ENCODE measurements around the gene TCAF1. TPM values are rescaled to one million over a fixed set of nuclear protein-coding genes. Genes with fewer than 3 reads are reported as not detected.

Gene TCAF1
- polyA plus RNA-seq, 1 donor from 2014 or later: 172 TPM

- Histone ChIP-seq H3K9me2 (ENCODE audit: insufficient read depth, low read length) (no peaks in the 10 kb centered on the region), H3K27me3 (ENCODE audit: insufficient read depth, low read depth, low read length) (no peaks in the 10 kb centered on the region), H3F3A (ENCODE audit: insufficient read depth, low read length, poor library complexity, severe bottlenecking) (no peaks in the 10 kb centered on the region), H3K79me2 (replicated peaks; ENCODE audit: insufficient read depth, low read length) (no peaks in the 10 kb centered on the region), H3K9ac (ENCODE audit: low read length) (no peak overlapping the region), H3K4me2 (ENCODE audit: low read length) (no peak overlapping the region), H4K20me1 (ENCODE audit: insufficient read depth) (no peaks in the 10 kb centered on the region), H3K36me3 (ENCODE audit: insufficient read depth, low read length) (no peaks in the 10 kb centered on the region), H3K4me3 (ENCODE audit: low read length) (no peak overlapping the region), H2AFZ (ENCODE audit: low read depth, low read length) (no peak overlapping the region), H3K9me3 (ENCODE audit: low read length) (no peaks in the 10 kb centered on the region), H3K27ac (ENCODE audit: low read length) (no peak overlapping the region)
- TF ChIP-seq RAD21 (conservative IDR thresholded peaks at IDR 0.05) (no peak), MXI1 (conservative IDR thresholded peaks at IDR 0.05; ENCODE audit: poor library complexity, severe bottlenecking) (no peak)
These were observed 34.4 kb upstream of the TCAF1 start for GRCh38 chr7:143936087-143937009.

GRCh38 chr7:143934526-143935325 lies 32.8 kb upstream of the TCAF1 start, which contains the start of gene OR2F2:
TSS of gene OR2F2 (plus strand) at chr7:143935233. CDS start at chr7:143935233, 0 bp downstream.
- no peak within 1 kb of the TSS for H3K4me3 ChIP-seq (ENCODE audit: low read length)
- no peaks in the 10 kb centered on the region for H3K36me3 ChIP-seq (ENCODE audit: insufficient read depth, low read length)
- H3K27ac ChIP-seq (ENCODE audit: low read length): no peak within 1 kb of the TSS
- TF ChIP-seq, protein P1, sequence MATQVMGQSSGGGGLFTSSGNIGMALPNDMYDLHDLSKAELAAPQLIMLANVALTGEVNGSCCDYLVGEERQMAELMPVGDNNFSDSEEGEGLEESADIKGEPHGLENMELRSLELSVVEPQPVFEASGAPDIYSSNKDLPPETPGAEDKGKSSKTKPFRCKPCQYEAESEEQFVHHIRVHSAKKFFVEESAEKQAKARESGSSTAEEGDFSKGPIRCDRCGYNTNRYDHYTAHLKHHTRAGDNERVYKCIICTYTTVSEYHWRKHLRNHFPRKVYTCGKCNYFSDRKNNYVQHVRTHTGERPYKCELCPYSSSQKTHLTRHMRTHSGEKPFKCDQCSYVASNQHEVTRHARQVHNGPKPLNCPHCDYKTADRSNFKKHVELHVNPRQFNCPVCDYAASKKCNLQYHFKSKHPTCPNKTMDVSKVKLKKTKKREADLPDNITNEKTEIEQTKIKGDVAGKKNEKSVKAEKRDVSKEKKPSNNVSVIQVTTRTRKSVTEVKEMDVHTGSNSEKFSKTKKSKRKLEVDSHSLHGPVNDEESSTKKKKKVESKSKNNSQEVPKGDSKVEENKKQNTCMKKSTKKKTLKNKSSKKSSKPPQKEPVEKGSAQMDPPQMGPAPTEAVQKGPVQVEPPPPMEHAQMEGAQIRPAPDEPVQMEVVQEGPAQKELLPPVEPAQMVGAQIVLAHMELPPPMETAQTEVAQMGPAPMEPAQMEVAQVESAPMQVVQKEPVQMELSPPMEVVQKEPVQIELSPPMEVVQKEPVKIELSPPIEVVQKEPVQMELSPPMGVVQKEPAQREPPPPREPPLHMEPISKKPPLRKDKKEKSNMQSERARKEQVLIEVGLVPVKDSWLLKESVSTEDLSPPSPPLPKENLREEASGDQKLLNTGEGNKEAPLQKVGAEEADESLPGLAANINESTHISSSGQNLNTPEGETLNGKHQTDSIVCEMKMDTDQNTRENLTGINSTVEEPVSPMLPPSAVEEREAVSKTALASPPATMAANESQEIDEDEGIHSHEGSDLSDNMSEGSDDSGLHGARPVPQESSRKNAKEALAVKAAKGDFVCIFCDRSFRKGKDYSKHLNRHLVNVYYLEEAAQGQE (IDR thresholded peaks at IDR 0.05; ENCODE audit: borderline replicate concordance): no peak
- TF ChIP-seq, protein P2, sequence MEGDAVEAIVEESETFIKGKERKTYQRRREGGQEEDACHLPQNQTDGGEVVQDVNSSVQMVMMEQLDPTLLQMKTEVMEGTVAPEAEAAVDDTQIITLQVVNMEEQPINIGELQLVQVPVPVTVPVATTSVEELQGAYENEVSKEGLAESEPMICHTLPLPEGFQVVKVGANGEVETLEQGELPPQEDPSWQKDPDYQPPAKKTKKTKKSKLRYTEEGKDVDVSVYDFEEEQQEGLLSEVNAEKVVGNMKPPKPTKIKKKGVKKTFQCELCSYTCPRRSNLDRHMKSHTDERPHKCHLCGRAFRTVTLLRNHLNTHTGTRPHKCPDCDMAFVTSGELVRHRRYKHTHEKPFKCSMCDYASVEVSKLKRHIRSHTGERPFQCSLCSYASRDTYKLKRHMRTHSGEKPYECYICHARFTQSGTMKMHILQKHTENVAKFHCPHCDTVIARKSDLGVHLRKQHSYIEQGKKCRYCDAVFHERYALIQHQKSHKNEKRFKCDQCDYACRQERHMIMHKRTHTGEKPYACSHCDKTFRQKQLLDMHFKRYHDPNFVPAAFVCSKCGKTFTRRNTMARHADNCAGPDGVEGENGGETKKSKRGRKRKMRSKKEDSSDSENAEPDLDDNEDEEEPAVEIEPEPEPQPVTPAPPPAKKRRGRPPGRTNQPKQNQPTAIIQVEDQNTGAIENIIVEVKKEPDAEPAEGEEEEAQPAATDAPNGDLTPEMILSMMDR (IDR thresholded peaks at IDR 0.05; ENCODE audit: poor library complexity, severe bottlenecking): no peak
- TF ChIP-seq POLR2AphosphoS5 (IDR thresholded peaks at IDR 0.05) (no peak), EZH2 (IDR thresholded peaks at IDR 0.05; ENCODE audit: borderline replicate concordance, insufficient read depth, low read length, poor library complexity, severe bottlenecking) (no peak), TAF1 (IDR thresholded peaks at IDR 0.05; ENCODE audit: low read depth) (no peak), MXI1 (conservative IDR thresholded peaks at IDR 0.05; ENCODE audit: poor library complexity, severe bottlenecking) (no peak), RAD21 (conservative IDR thresholded peaks at IDR 0.05) (no peak), EP300 (conservative IDR thresholded peaks at IDR 0.05; ENCODE audit: poor library complexity, severe bottlenecking) (no peak), SMC3 (conservative IDR thresholded peaks at IDR 0.05; ENCODE audit: poor library complexity) (no peak)
- H3K9me2 ChIP-seq (ENCODE audit: insufficient read depth, low read length): no peaks in the 10 kb centered on the region
- H3K9ac ChIP-seq (ENCODE audit: low read length): no peak within 1 kb of the TSS
- H4K20me1 ChIP-seq (ENCODE audit: insufficient read depth): no peaks in the 10 kb centered on the region
- H3K79me2 ChIP-seq (replicated peaks; ENCODE audit: insufficient read depth, low read length): no peaks in the 10 kb centered on the region
- no peaks in the 10 kb centered on the region for H3K9me3 ChIP-seq (ENCODE audit: low read length)
- no peak within 1 kb of the TSS for H2AFZ ChIP-seq (ENCODE audit: low read depth, low read length)
- no peaks in the 10 kb centered on the region for H3K27me3 ChIP-seq (ENCODE audit: insufficient read depth, low read depth, low read length)
- H3K4me2 ChIP-seq (ENCODE audit: low read length): no peak within 1 kb of the TSS
- no peaks in the 10 kb centered on the region for H3F3A ChIP-seq (ENCODE audit: insufficient read depth, low read length, poor library complexity, severe bottlenecking)

Data from neural cell (in vitro differentiated cells).